Measurements from ENCODE around the gene FTO. TPM values are rescaled to one million over a fixed set of nuclear protein-coding genes. Genes with fewer than 3 reads are reported as not detected.

The FTO gene
- polyA plus RNA-seq, 1 donor from 2014 or later = 80.1 TPM

- Histone ChIP-seq H3K4me2 (ENCODE audit: low read length) (no peak overlapping the region), H3K27me3 (ENCODE audit: insufficient read depth, low read depth, low read length) (no peaks in the 10 kb centered on the region), H3K4me3 (ENCODE audit: low read length) (no peak overlapping the region), H3K9ac (ENCODE audit: low read length) (no peak overlapping the region), H2AFZ (ENCODE audit: low read depth, low read length) (no peak overlapping the region), H3F3A (ENCODE audit: insufficient read depth, low read length, poor library complexity, severe bottlenecking) (peaks cover 8% of the 10 kb centered on the region), H4K20me1 (ENCODE audit: insufficient read depth) (no peaks in the 10 kb centered on the region), H3K9me2 (ENCODE audit: insufficient read depth, low read length) (no peaks in the 10 kb centered on the region), H3K9me3 (ENCODE audit: low read length) (no peaks in the 10 kb centered on the region), H3K27ac (ENCODE audit: low read length) (no peak overlapping the region), H3K79me2 (replicated peaks; ENCODE audit: insufficient read depth, low read length) (peaks cover 17% of the 10 kb centered on the region), H3K36me3 (ENCODE audit: insufficient read depth, low read length) (no peaks in the 10 kb centered on the region)
- no peak for TF ChIP-seq EP300 (conservative IDR thresholded peaks at IDR 0.05; ENCODE audit: poor library complexity, severe bottlenecking)
- no peak for TF ChIP-seq POLR2AphosphoS5 (IDR thresholded peaks at IDR 0.05)
- TF ChIP-seq, protein P1, sequence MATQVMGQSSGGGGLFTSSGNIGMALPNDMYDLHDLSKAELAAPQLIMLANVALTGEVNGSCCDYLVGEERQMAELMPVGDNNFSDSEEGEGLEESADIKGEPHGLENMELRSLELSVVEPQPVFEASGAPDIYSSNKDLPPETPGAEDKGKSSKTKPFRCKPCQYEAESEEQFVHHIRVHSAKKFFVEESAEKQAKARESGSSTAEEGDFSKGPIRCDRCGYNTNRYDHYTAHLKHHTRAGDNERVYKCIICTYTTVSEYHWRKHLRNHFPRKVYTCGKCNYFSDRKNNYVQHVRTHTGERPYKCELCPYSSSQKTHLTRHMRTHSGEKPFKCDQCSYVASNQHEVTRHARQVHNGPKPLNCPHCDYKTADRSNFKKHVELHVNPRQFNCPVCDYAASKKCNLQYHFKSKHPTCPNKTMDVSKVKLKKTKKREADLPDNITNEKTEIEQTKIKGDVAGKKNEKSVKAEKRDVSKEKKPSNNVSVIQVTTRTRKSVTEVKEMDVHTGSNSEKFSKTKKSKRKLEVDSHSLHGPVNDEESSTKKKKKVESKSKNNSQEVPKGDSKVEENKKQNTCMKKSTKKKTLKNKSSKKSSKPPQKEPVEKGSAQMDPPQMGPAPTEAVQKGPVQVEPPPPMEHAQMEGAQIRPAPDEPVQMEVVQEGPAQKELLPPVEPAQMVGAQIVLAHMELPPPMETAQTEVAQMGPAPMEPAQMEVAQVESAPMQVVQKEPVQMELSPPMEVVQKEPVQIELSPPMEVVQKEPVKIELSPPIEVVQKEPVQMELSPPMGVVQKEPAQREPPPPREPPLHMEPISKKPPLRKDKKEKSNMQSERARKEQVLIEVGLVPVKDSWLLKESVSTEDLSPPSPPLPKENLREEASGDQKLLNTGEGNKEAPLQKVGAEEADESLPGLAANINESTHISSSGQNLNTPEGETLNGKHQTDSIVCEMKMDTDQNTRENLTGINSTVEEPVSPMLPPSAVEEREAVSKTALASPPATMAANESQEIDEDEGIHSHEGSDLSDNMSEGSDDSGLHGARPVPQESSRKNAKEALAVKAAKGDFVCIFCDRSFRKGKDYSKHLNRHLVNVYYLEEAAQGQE (IDR thresholded peaks at IDR 0.05; ENCODE audit: borderline replicate concordance) = no peak
- no peak for TF ChIP-seq MXI1 (conservative IDR thresholded peaks at IDR 0.05; ENCODE audit: poor library complexity, severe bottlenecking)
- TF ChIP-seq SMC3 (conservative IDR thresholded peaks at IDR 0.05; ENCODE audit: poor library complexity) = no peak
- no peak for TF ChIP-seq EZH2 (IDR thresholded peaks at IDR 0.05; ENCODE audit: borderline replicate concordance, insufficient read depth, low read length, poor library complexity, severe bottlenecking)
- TF ChIP-seq RAD21 (conservative IDR thresholded peaks at IDR 0.05) = no peak
These were observed 17.1 kb downstream of the FTO start for GRCh38 chr16:53721017-53721416.

DNA sequence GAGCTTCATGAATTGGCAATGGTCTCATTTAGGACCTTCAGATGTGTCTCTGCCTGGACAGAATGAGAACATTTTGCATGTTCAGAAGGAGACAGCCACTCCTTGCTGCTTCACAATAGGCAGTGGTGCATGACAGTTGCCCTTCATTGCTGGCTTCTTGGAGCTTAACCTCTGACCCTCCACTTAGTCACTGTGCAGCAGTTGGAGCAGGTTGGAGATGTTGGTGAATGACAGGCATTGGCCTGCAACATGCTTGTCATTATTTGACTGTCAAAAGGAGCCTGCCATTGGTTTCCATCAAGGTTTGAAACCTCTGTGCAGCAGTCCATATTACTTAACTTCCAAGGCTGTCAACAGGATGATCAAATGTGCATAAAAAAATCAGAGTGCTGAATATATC, 22.7 kb downstream of the FTO start:
- Histone ChIP-seq H3K27me3 (ENCODE audit: insufficient read depth, low read depth, low read length) (no peaks in the 10 kb centered on the region), H3K36me3 (ENCODE audit: insufficient read depth, low read length) (no peaks in the 10 kb centered on the region), H3K79me2 (replicated peaks; ENCODE audit: insufficient read depth, low read length) (peaks cover 16% of the 10 kb centered on the region), H3K4me3 (ENCODE audit: low read length) (no peak overlapping the region), H3K4me2 (ENCODE audit: low read length) (no peak overlapping the region), H2AFZ (ENCODE audit: low read depth, low read length) (no peak overlapping the region), H3F3A (ENCODE audit: insufficient read depth, low read length, poor library complexity, severe bottlenecking) (no peaks in the 10 kb centered on the region), H3K9ac (ENCODE audit: low read length) (no peak overlapping the region), H3K27ac (ENCODE audit: low read length) (no peak overlapping the region), H3K9me3 (ENCODE audit: low read length) (no peaks in the 10 kb centered on the region), H4K20me1 (ENCODE audit: insufficient read depth) (no peaks in the 10 kb centered on the region), H3K9me2 (ENCODE audit: insufficient read depth, low read length) (no peaks in the 10 kb centered on the region)
- no peak for TF ChIP-seq RAD21 (conservative IDR thresholded peaks at IDR 0.05)
- TF ChIP-seq SMC3 (conservative IDR thresholded peaks at IDR 0.05; ENCODE audit: poor library complexity) = no peak
- TF ChIP-seq POLR2AphosphoS5 (IDR thresholded peaks at IDR 0.05) = no peak
- TF ChIP-seq EP300 (conservative IDR thresholded peaks at IDR 0.05; ENCODE audit: poor library complexity, severe bottlenecking) = no peak
- TF ChIP-seq EZH2 (IDR thresholded peaks at IDR 0.05; ENCODE audit: borderline replicate concordance, insufficient read depth, low read length, poor library complexity, severe bottlenecking) = no peak
- TF ChIP-seq, protein P2, sequence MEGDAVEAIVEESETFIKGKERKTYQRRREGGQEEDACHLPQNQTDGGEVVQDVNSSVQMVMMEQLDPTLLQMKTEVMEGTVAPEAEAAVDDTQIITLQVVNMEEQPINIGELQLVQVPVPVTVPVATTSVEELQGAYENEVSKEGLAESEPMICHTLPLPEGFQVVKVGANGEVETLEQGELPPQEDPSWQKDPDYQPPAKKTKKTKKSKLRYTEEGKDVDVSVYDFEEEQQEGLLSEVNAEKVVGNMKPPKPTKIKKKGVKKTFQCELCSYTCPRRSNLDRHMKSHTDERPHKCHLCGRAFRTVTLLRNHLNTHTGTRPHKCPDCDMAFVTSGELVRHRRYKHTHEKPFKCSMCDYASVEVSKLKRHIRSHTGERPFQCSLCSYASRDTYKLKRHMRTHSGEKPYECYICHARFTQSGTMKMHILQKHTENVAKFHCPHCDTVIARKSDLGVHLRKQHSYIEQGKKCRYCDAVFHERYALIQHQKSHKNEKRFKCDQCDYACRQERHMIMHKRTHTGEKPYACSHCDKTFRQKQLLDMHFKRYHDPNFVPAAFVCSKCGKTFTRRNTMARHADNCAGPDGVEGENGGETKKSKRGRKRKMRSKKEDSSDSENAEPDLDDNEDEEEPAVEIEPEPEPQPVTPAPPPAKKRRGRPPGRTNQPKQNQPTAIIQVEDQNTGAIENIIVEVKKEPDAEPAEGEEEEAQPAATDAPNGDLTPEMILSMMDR (IDR thresholded peaks at IDR 0.05; ENCODE audit: poor library complexity, severe bottlenecking) = no peak
- no peak for TF ChIP-seq TAF1 (IDR thresholded peaks at IDR 0.05; ENCODE audit: low read depth)
- TF ChIP-seq, protein P1 (IDR thresholded peaks at IDR 0.05; ENCODE audit: borderline replicate concordance) = no peak
- TF ChIP-seq MXI1 (conservative IDR thresholded peaks at IDR 0.05; ENCODE audit: poor library complexity, severe bottlenecking) = no peak

All from neural cell (in vitro differentiated cells).